GM21717 (cell line): ENCODE measurements around the gene UFD1.

Source experiments
- ATAC-seq: cut with Tn5 transposase; IDR thresholded peaks from one replicate; pipeline ENCODE4 v1.9.1; 2021; ENCODE audit warnings: mild to moderate bottlenecking, moderate library complexity; ENCODE audit not compliant: unreplicated experiment

The UFD1 gene

GRCh38 chr22:19478901-19479354 lies at the start of gene UFD1:
Gene UFD1, minus strand, starts transcription at chr22:19479193. Its CDS starts 108 bp downstream, at chr22:19479085.
- peak; percentile 36 for ATAC-seq

GRCh38 chr22:19527861-19528417 lies 48.9 kb upstream of the UFD1 start:
- no peak for ATAC-seq

GRCh38 chr22:19527321-19527721 lies 48.3 kb upstream of the UFD1 start:
- no peak for ATAC-seq

- no peak for ATAC-seq
These were observed 47.7 kb upstream of the UFD1 start for GRCh38 chr22:19526702-19527111.

- ATAC-seq = no peak
These were observed 47.2 kb upstream of the UFD1 start for GRCh38 chr22:19526076-19526701.

GRCh38 chr22:19525666-19526065 lies 46.7 kb upstream of the UFD1 start:
- ATAC-seq = no peak

GRCh38 chr22:19525116-19525660 lies 46.2 kb upstream of the UFD1 start:
- no peak for ATAC-seq

- no peak for ATAC-seq
These were observed 45.5 kb upstream of the UFD1 start, which contains the start of gene CLDN5 for GRCh38 chr22:19524170-19525115. Gene CLDN5, minus strand, starts transcription at chr22:19524410. Its CDS starts 155 bp downstream, at chr22:19524255.

- ATAC-seq = no peak
These were observed 44.5 kb upstream of the UFD1 start for GRCh38 chr22:19523240-19524169.

- ATAC-seq = no peak
These were observed 43.9 kb upstream of the UFD1 start for GRCh38 chr22:19522881-19523239.

GRCh38 chr22:19522190-19522880 lies 43.3 kb upstream of the UFD1 start:
- ATAC-seq = no peak

GRCh38 chr22:19520566-19521305 lies 41.7 kb upstream of the UFD1 start:
- no peak for ATAC-seq

GRCh38 chr22:19520007-19520406 lies 41.0 kb upstream of the UFD1 start:
- ATAC-seq = no peak

GRCh38 chr22:19519041-19519926 lies 40.3 kb upstream of the UFD1 start:
- no peak for ATAC-seq

- ATAC-seq = no peak
These were observed 39.6 kb upstream of the UFD1 start for GRCh38 chr22:19518635-19519034.

- no peak for ATAC-seq
These were observed 39.1 kb upstream of the UFD1 start for GRCh38 chr22:19517919-19518611.

GRCh38 chr22:19517171-19517500 lies 38.1 kb upstream of the UFD1 start:
- no peak for ATAC-seq
